22Rv1 (cell line): ENCODE measurements around the gene FAM149B1.

Experiments
- ZFX ChIP-seq: fragments of 450-650 bp; IDR thresholded peaks from 2 replicates; pipeline ENCODE4 v1.6.1; 2017; ENCODE audit warnings: antibody characterized with exemption, borderline replicate concordance
- TF ChIP-seq, protein P1 (sequence below): fragments of 450-650 bp; IDR thresholded peaks from 2 replicates; pipeline ENCODE4 v1.5.1; 2017; ENCODE audit warnings: mild to moderate bottlenecking

DNA sequence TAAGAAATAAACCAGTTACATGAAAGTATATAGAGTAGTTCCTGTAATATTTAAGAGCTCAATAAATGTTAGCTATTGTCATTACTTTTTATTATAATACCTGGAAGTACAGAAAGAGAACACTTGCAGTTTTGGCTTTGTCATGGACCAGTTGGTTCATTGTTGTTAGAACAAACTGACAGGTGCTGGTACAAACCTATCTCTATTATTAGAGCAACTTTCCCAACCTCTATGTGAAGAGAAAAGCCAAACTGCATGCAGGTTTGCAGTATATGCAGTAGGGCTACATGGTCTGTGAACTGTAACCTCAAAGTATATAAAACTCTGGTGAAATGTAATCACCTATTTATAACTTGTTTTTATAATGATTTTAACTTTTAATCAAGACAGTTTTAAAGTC is 58.7 kb downstream of the FAM149B1 start:
- TF ChIP-seq, protein P1, sequence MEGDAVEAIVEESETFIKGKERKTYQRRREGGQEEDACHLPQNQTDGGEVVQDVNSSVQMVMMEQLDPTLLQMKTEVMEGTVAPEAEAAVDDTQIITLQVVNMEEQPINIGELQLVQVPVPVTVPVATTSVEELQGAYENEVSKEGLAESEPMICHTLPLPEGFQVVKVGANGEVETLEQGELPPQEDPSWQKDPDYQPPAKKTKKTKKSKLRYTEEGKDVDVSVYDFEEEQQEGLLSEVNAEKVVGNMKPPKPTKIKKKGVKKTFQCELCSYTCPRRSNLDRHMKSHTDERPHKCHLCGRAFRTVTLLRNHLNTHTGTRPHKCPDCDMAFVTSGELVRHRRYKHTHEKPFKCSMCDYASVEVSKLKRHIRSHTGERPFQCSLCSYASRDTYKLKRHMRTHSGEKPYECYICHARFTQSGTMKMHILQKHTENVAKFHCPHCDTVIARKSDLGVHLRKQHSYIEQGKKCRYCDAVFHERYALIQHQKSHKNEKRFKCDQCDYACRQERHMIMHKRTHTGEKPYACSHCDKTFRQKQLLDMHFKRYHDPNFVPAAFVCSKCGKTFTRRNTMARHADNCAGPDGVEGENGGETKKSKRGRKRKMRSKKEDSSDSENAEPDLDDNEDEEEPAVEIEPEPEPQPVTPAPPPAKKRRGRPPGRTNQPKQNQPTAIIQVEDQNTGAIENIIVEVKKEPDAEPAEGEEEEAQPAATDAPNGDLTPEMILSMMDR, result no peak
- TF ChIP-seq ZFX, result no peak
